GM19025 (cell line): Measurements from ENCODE around the gene MYOM1.

Source experiments
- ATAC-seq: cut with Tn5 transposase; IDR thresholded peaks from one replicate; pipeline ENCODE4 v1.9.1; 2021; ENCODE audit warnings: mild to moderate bottlenecking, low read depth, moderate library complexity; ENCODE audit not compliant: unreplicated experiment

The MYOM1 gene

GRCh38 chr18:3121259-3121658, 98.5 kb downstream of the MYOM1 start:
- no peak for ATAC-seq

GRCh38 chr18:3120356-3120755, 99.4 kb downstream of the MYOM1 start:
- ATAC-seq, result no peak

GRCh38 chr18:3119401-3120341, 100.1 kb downstream of the MYOM1 start:
- ATAC-seq, result no peak

- ATAC-seq, result no peak
These were observed 101.4 kb downstream of the MYOM1 start for GRCh38 chr18:3118195-3119010.

GRCh38 chr18:3117493-3118192, 102.1 kb downstream of the MYOM1 start:
- no peak for ATAC-seq

GRCh38 chr18:3115447-3116030, 104.2 kb downstream of the MYOM1 start:
- ATAC-seq, result no peak

GRCh38 chr18:3114451-3114850, 105.3 kb downstream of the MYOM1 start:
- no peak for ATAC-seq

- ATAC-seq, result no peak
These were observed 105.7 kb downstream of the MYOM1 start for GRCh38 chr18:3114026-3114425.

- no peak for ATAC-seq
These were observed 108.1 kb downstream of the MYOM1 start for GRCh38 chr18:3111523-3112240.

- peak; percentile 73 for ATAC-seq
These were observed 109.6 kb downstream of the MYOM1 start for GRCh38 chr18:3110034-3110752.

GRCh38 chr18:3107740-3108151, 112.0 kb downstream of the MYOM1 start:
- no peak for ATAC-seq

- no peak for ATAC-seq
These were observed 115.3 kb downstream of the MYOM1 start for GRCh38 chr18:3104190-3105054.

GRCh38 chr18:3103576-3103975, 116.2 kb downstream of the MYOM1 start:
- no peak for ATAC-seq

- no peak for ATAC-seq
These were observed 116.8 kb downstream of the MYOM1 start for GRCh38 chr18:3102983-3103382.

GRCh38 chr18:3100498-3101132, 119.2 kb downstream of the MYOM1 start:
- ATAC-seq, result no peak

GRCh38 chr18:3099327-3099726, 120.4 kb downstream of the MYOM1 start:
- no peak for ATAC-seq

GRCh38 chr18:3097082-3097481, 122.7 kb downstream of the MYOM1 start:
- ATAC-seq, result no peak

GRCh38 chr18:3095921-3096320, 123.8 kb downstream of the MYOM1 start:
- no peak for ATAC-seq
